Sigmoid colon (tissue), 3 donors: ENCODE results near the gene MMP28.

ENCODE experiments used
- POLR2A ChIP-seq, 2 donors: fragments of 450-650 bp; IDR thresholded peaks; one replicate each; pipeline ENCODE4 v1.6.1; 2016; ENCODE audit warnings: antibody characterized with exemption in 2 of 2, mild to moderate bottlenecking in 2 of 2, moderate library complexity in 2 of 2
- TF ChIP-seq, protein P1 (sequence below), 4 experiments: fragments of 450-650 bp in 3 of 4; fragments of 200-600 bp in 1 of 4; IDR thresholded peaks; one replicate each; pipeline ENCODE4 v1.5.1; 2016 to 2019; ENCODE audit warnings: antibody characterized with exemption in 4 of 4, mild to moderate bottlenecking in 3 of 4, moderate library complexity in 2 of 4

DNA sequence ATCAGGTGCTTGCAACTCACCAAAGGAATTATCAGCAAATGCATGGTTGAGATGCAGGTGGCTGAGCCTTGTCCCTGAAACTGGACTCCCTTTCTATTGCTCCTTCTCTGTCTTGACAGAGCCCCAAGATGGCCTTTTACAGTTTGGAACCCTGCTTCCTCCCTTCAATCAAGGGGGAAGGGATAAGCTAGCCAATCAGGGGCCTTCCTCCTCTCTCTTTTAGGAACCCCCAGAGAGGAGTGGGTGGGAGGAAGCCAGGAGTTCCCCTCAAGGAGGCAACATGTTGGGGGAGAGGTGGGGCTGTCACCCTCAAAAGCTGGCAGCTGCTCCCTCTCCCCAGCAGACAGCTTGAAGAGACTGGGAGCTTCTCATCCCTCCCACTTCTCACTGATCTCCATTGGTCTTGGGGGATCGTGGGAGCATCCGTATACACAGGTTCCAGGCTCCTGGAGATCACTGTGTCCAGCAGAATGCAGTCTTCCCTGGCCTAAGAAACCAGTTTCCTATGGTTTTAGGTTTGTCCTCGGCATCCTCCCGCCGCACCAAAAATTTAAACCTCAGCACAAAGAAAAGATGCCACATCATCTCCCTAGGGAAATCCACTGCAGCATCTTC, 56.8 kb downstream of the MMP28 start:
- TF ChIP-seq, protein P1, sequence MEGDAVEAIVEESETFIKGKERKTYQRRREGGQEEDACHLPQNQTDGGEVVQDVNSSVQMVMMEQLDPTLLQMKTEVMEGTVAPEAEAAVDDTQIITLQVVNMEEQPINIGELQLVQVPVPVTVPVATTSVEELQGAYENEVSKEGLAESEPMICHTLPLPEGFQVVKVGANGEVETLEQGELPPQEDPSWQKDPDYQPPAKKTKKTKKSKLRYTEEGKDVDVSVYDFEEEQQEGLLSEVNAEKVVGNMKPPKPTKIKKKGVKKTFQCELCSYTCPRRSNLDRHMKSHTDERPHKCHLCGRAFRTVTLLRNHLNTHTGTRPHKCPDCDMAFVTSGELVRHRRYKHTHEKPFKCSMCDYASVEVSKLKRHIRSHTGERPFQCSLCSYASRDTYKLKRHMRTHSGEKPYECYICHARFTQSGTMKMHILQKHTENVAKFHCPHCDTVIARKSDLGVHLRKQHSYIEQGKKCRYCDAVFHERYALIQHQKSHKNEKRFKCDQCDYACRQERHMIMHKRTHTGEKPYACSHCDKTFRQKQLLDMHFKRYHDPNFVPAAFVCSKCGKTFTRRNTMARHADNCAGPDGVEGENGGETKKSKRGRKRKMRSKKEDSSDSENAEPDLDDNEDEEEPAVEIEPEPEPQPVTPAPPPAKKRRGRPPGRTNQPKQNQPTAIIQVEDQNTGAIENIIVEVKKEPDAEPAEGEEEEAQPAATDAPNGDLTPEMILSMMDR (IDR thresholded peaks at IDR 0.05) = no peak
- TF ChIP-seq POLR2A (IDR thresholded peaks at IDR 0.05) = no peak
